MM.1S (cell line): ENCODE results near the gene PCDHA8.
"Not testable (repeated sequence)": the region's sequence is repeated elsewhere in the genome, so short reads cannot be mapped to it uniquely, and the experiment has no call there.

ENCODE experiments used
- DNase-seq: peaks from one replicate; pipeline ENCODE4 v3.0.0-alpha.2; 2015
- H2AFZ ChIP-seq: fragments of 300-600 bp; sonication (generic); 2 replicates; pipeline ENCODE4 v1.6.0; 2016; ENCODE audit warnings: antibody characterized with exemption, low read length
- H3F3A ChIP-seq: fragments of 300-600 bp; sonication (generic); 2 replicates; pipeline ENCODE4 v1.6.1; 2016; ENCODE audit warnings: mild to moderate bottlenecking, antibody characterized with exemption, low read length, moderate library complexity, mixed read lengths; ENCODE audit not compliant: insufficient read depth
- H3K27ac ChIP-seq: fragments of 300-600 bp; sonication (generic); 2 replicates; pipeline ENCODE4 v1.5.1; 2016; ENCODE audit warnings: mild to moderate bottlenecking, low read length
- H3K27me3 ChIP-seq: fragments of 300-600 bp; sonication (generic); replicated peaks from 2 replicates; pipeline ENCODE4 v1.6.0; 2016; ENCODE audit warnings: low read length; ENCODE audit not compliant: insufficient read depth
- H3K36me3 ChIP-seq: fragments of 300-600 bp; sonication (generic); replicated peaks from 2 replicates; pipeline ENCODE4 v1.6.1; 2016; ENCODE audit warnings: mild to moderate bottlenecking, low read length, mixed read lengths; ENCODE audit not compliant: insufficient read depth
- H3K4me1 ChIP-seq: fragments of 300-600 bp; sonication (generic); 2 replicates; pipeline ENCODE4 v1.6.1; 2016; ENCODE audit warnings: low read length, mixed read lengths
- H3K4me2 ChIP-seq: fragments of 300-600 bp; sonication (generic); 2 replicates; pipeline ENCODE4 v1.6.0; 2016; ENCODE audit warnings: low read depth, low read length
- H3K4me3 ChIP-seq: fragments of 300-600 bp; sonication (generic); 2 replicates; pipeline ENCODE4 v1.5.1; 2016; ENCODE audit warnings: low read length, mixed read lengths
- H3K79me2 ChIP-seq: fragments of 300-600 bp; sonication (generic); 2 replicates; pipeline ENCODE4 v1.6.1; 2016; ENCODE audit warnings: mixed run types, low read length, mixed read lengths
- H3K9ac ChIP-seq: fragments of 300-600 bp; sonication (generic); 2 replicates; pipeline ENCODE4 v1.6.1; 2016; ENCODE audit warnings: low read length, mixed read lengths
- H3K9me2 ChIP-seq: fragments of 300-600 bp; sonication (generic); replicated peaks from 2 replicates; pipeline ENCODE4 v1.6.1; 2016; ENCODE audit warnings: mild to moderate bottlenecking, low read length, mixed read lengths; ENCODE audit not compliant: insufficient read depth
- H3K9me3 ChIP-seq: fragments of 300-600 bp; sonication (generic); replicated peaks from 2 replicates; pipeline ENCODE4 v1.6.1; 2016; ENCODE audit warnings: mild to moderate bottlenecking, low read length, mixed read lengths; ENCODE audit not compliant: insufficient read depth
- H4K20me1 ChIP-seq: fragments of 300-600 bp; sonication (generic); 2 replicates; pipeline ENCODE4 v1.6.1; 2016; ENCODE audit warnings: mild to moderate bottlenecking, low read length, moderate library complexity, mixed read lengths; ENCODE audit not compliant: insufficient read depth
- EZH2 ChIP-seq: fragments of 300-600 bp; sonication (generic); optimal IDR thresholded peaks from 2 replicates; pipeline ENCODE3; 2017; ENCODE audit warnings: low read depth, mild to moderate bottlenecking, antibody characterized with exemption, low read length, mixed read lengths
- EZH2phosphoT487 ChIP-seq: fragments of 300-600 bp; sonication (generic); IDR thresholded peaks from 2 replicates; pipeline ENCODE4 v1.6.1; 2018; ENCODE audit warnings: antibody characterized with exemption, low read length
- TF ChIP-seq, protein P1 (sequence below): fragments of 300-600 bp; sonication (generic); IDR thresholded peaks from 2 replicates; pipeline ENCODE4 v1.5.1; 2016; ENCODE audit warnings: antibody characterized with exemption, low read length, mixed read lengths

Gene PCDHA8

DNA sequence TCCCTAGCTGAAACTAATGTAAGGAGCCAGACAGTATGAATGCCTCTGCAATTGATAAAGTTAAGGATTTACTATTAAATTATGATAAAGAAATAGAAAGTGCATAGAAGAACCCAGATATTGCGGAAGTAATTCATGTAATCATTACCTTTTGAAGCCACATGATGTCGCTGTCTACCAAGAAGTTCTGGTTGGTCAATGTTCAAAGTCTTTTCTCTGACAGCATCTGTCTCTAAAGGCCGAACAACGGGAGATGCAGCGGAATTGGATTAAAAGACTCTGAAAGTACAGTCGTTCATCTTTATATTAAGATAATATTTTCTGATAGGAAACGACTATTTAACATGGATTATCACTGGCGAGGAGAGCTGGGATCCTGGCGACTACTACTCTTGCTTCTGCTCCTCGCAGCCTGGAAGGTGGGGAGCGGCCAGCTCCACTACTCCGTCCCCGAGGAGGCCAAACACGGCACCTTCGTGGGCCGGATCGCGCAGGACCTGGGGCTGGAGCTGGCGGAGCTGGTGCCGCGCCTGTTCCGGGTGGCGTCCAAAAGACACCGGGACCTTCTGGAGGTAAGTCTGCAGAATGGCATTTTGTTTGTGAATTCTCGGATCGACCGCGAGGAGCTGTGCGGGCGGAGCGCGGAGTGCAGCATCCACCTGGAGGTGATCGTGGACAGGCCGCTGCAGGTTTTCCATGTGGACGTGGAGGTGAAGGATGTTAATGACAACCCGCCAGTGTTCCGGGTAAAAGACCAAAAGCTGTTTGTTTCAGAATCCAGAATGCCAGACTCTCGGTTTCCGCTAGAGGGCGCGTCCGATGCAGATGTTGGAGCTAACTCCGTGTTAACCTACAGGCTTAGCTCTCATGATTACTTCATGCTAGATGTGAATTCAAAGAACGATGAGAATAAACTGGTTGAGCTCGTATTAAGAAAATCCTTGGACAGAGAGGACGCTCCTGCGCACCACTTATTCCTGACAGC lies at the start of gene PCDHA8:
PCDHA8 (plus strand) TSS at position 210 of the 985 bp plus-strand sequence; CDS start at position 345, 135 bp downstream.
- Histone ChIP-seq H3K4me2 (peak within 1 kb of the TSS; percentile 29; the same call in 1 of the 2 replicates), H3K9ac (no peak within 1 kb of the TSS), H3K36me3 (no peaks in the 10 kb centered on the region), H4K20me1 (no peaks in the 10 kb centered on the region), H3K4me1 (no peaks in the 10 kb centered on the region), H3F3A (no peaks in the 10 kb centered on the region), H2AFZ (peak within 1 kb of the TSS; percentile 52), H3K79me2 (no peaks in the 10 kb centered on the region), H3K27ac (no peak within 1 kb of the TSS), H3K27me3 (no peaks in the 10 kb centered on the region), H3K9me3 (no peaks in the 10 kb centered on the region), H3K9me2 (no peaks in the 10 kb centered on the region), H3K4me3 (no peak within 1 kb of the TSS)
- no peak for TF ChIP-seq EZH2
- no peak for TF ChIP-seq EZH2phosphoT487
- TF ChIP-seq, protein P1, sequence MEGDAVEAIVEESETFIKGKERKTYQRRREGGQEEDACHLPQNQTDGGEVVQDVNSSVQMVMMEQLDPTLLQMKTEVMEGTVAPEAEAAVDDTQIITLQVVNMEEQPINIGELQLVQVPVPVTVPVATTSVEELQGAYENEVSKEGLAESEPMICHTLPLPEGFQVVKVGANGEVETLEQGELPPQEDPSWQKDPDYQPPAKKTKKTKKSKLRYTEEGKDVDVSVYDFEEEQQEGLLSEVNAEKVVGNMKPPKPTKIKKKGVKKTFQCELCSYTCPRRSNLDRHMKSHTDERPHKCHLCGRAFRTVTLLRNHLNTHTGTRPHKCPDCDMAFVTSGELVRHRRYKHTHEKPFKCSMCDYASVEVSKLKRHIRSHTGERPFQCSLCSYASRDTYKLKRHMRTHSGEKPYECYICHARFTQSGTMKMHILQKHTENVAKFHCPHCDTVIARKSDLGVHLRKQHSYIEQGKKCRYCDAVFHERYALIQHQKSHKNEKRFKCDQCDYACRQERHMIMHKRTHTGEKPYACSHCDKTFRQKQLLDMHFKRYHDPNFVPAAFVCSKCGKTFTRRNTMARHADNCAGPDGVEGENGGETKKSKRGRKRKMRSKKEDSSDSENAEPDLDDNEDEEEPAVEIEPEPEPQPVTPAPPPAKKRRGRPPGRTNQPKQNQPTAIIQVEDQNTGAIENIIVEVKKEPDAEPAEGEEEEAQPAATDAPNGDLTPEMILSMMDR, result peak; percentile 54
- DNase-seq, result peak; percentile 47

DNA sequence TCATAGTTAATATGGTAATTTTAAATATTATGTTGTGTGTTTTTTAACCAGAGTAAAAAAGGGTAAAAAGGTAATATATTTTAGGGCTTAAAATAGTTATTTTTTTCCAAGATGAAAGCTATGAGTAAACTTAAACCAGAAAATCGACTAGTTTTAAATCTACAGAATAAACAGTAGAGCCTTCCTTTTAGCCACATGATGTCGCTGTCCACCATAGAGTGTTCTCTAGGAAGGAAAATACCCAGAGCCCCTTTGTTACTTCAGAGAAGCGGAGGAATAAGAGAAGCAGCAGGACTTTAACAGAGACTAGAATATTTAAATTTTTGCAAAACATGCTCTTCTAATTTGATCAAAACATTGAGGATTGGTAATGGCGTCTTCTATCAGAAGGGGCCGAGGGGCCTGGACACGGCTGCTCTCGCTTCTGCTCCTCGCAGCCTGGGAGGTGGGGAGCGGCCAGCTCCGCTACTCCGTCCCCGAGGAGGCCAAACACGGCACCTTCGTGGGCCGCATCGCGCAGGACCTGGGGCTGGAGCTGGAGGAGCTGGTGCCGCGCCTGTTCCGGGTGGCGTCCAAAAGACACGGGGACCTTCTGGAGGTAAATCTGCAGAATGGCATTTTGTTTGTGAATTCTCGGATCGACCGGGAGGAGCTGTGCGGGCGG lies 46.3 kb upstream of the PCDHA8 start, which contains the start of gene PCDHA2:
PCDHA2 (plus strand) TSS at position 258 of the 664 bp plus-strand sequence.
- TF ChIP-seq, protein P1, result peak; percentile 53
- TF ChIP-seq EZH2phosphoT487, result no peak
- H3K4me2 ChIP-seq, result peak within 1 kb of the TSS; percentile 50
- DNase-seq, result peak; percentile 54
- H3K4me1 ChIP-seq, result no peaks in the 10 kb centered on the region
- H4K20me1 ChIP-seq, result no peaks in the 10 kb centered on the region
- peak within 1 kb of the TSS; percentile 58 for H3K4me3 ChIP-seq
- no peak within 1 kb of the TSS for H3K27ac ChIP-seq
- H2AFZ ChIP-seq, result peak within 1 kb of the TSS; percentile 67
- H3K9ac ChIP-seq, result no peak within 1 kb of the TSS
- no peaks in the 10 kb centered on the region for H3K9me3 ChIP-seq
- H3K36me3 ChIP-seq, result no peaks in the 10 kb centered on the region
- no peaks in the 10 kb centered on the region for H3K27me3 ChIP-seq
- H3F3A ChIP-seq, result no peaks in the 10 kb centered on the region
- H3K9me2 ChIP-seq, result no peaks in the 10 kb centered on the region
- no peaks in the 10 kb centered on the region for H3K79me2 ChIP-seq

GRCh38 chr5:140795259-140795641 lies 45.7 kb upstream of the PCDHA8 start:
- Histone ChIP-seq H3F3A (no peaks in the 10 kb centered on the region), H3K9me2 (no peaks in the 10 kb centered on the region), H3K27ac (no peak overlapping the region), H3K4me1 (no peaks in the 10 kb centered on the region), H4K20me1 (no peaks in the 10 kb centered on the region), H2AFZ (peak overlapping the region; percentile 67), H3K9me3 (no peaks in the 10 kb centered on the region), H3K9ac (no peak overlapping the region), H3K4me2 (peak overlapping the region; percentile 50), H3K4me3 (peak overlapping the region; percentile 58), H3K79me2 (no peaks in the 10 kb centered on the region), H3K36me3 (no peaks in the 10 kb centered on the region), H3K27me3 (no peaks in the 10 kb centered on the region)
- DNase-seq, result peak; percentile 25
- TF ChIP-seq, protein P1, result peak; percentile 39
- no peak for TF ChIP-seq EZH2phosphoT487
- no peak for TF ChIP-seq EZH2

DNA sequence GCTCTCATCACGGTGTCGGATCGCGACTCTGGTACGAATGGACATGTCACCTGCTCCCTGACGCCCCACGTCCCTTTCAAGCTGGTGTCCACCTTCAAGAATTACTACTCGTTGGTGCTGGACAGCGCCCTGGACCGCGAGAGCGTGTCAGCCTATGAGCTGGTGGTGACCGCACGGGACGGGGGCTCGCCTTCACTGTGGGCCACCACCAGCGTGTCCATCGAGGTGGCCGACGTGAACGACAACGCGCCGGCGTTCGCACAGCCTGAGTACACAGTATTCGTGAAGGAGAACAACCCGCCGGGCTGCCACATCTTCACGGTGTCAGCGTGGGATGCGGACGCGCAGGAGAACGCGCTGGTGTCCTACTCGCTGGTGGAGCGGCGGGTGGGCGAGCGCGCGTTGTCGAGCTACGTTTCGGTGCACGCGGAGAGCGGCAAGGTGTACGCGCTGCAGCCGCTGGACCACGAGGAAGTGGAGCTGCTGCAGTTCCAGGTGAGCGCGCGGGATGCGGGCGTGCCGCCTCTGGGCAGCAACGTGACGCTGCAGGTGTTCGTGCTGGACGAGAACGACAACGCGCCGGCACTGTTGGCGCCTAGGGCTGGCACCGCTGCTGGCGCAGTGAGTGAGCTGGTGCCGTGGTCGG lies 44.8 kb upstream of the PCDHA8 start:
- H3K9me3 ChIP-seq, result not testable (repeated sequence)

More for the DNA sequence above, 44.8 kb upstream of the PCDHA8 start:
- H3K79me2 ChIP-seq, H3K27me3 ChIP-seq, DNase-seq, H3K4me3 ChIP-seq, H3F3A ChIP-seq, H3K9me2 ChIP-seq, H3K27ac ChIP-seq, H2AFZ ChIP-seq, H3K9ac ChIP-seq, H3K36me3 ChIP-seq, H3K4me2 ChIP-seq, H4K20me1 ChIP-seq, H3K4me1 ChIP-seq: not testable (repeated sequence)
